Measurements from ENCODE around the gene CDKAL1. TPM values are rescaled to one million over a fixed set of nuclear protein-coding genes. Genes with fewer than 3 reads are reported as not detected.

The CDKAL1 gene
- total and polyA plus RNA-seq, 4 donors, result 2.0 to 12.9 (median 6.7) TPM

GRCh38 chr6:21003780-21004541, 469.7 kb downstream of the CDKAL1 start:
- Histone ChIP-seq H3K27me3 (ENCODE audit: control insufficient read depth in 4 of 4, insufficient read depth in 4 of 4, low read length in 3 of 4) (no peaks in the 10 kb centered on the region), H3K36me3 (ENCODE audit: control insufficient read depth in 4 of 4, insufficient read depth in 3 of 4, low read depth in 1 of 4, low read length in 3 of 4) (no peaks in the 10 kb centered on the region), H3K9ac (ENCODE audit: low read depth in 1 of 2, low read length in 2 of 2) (no peak overlapping the region), H3K9me3 (ENCODE audit: control insufficient read depth in 4 of 4, low read length in 3 of 4) (no peaks in the 10 kb centered on the region), H3K4me3 (ENCODE audit: low read depth in 1 of 3, low read length in 3 of 3) (no peak overlapping the region), H3K27ac (ENCODE audit: low read depth in 1 of 2, low read length in 2 of 2) (no peak overlapping the region), H3K4me1 (ENCODE audit: control insufficient read depth in 4 of 4, insufficient read depth in 4 of 4, low read length in 3 of 4) (peaks cover 0 to 4% (median 0%) of the 10 kb centered on the region in 4 donors)
- WGBS, result 92% methylated on average over 3 of the region's 3 CpGs
- DNase-seq (ENCODE audit: low spot score), result no peak
- no peak for TF ChIP-seq FOXA1 (IDR thresholded peaks at IDR 0.05)
- no peak for TF ChIP-seq JUND (IDR thresholded peaks at IDR 0.05)
- no peak for TF ChIP-seq RXRA (IDR thresholded peaks at IDR 0.05)
- TF ChIP-seq HNF4G (IDR thresholded peaks at IDR 0.05), result no peak
- TF ChIP-seq ATF3 (IDR thresholded peaks at IDR 0.05), result no peak
- TF ChIP-seq TAF1 (conservative IDR thresholded peaks at IDR 0.05), result no peak
- TF ChIP-seq GABPA (IDR thresholded peaks at IDR 0.05 in 1 of 2, conservative IDR thresholded peaks at IDR 0.05 in 1 of 2), result no peak
- no peak for TF ChIP-seq REST (IDR thresholded peaks at IDR 0.05)
- TF ChIP-seq FOXA2 (IDR thresholded peaks at IDR 0.05), result no peak
- TF ChIP-seq RAD21 (IDR thresholded peaks at IDR 0.05), result no peak
- no peak for TF ChIP-seq EGR1 (IDR thresholded peaks at IDR 0.05; ENCODE audit: low read depth in 2 of 2)
- no peak for TF ChIP-seq ZBTB33 (IDR thresholded peaks at IDR 0.05)
- TF ChIP-seq CTCF (IDR thresholded peaks at IDR 0.05; ENCODE audit: low read depth, low read length, missing input control), result no peak
- no peak for TF ChIP-seq MAX (IDR thresholded peaks at IDR 0.05)
- TF ChIP-seq HNF4A (conservative IDR thresholded peaks at IDR 0.05), result no peak
- no peak for TF ChIP-seq SP1 (IDR thresholded peaks at IDR 0.05)
- TF ChIP-seq NR2F2 (IDR thresholded peaks at IDR 0.05), result no peak
- TF ChIP-seq YY1 (IDR thresholded peaks at IDR 0.05), result no peak

All from liver (tissue), 9 donors.